GM21447 (cell line): ENCODE results near the gene CSRNP3.

Experiments
- ATAC-seq: cut with Tn5 transposase; IDR thresholded peaks from one replicate; pipeline ENCODE4 v1.9.1; 2021; ENCODE audit not compliant: unreplicated experiment

Gene CSRNP3

GRCh38 chr2:165470361-165470760, 863 bp downstream of the CSRNP3 start:
- ATAC-seq = no peak

GRCh38 chr2:165471349-165471950, 2.0 kb downstream of the CSRNP3 start:
- no peak for ATAC-seq

GRCh38 chr2:165472922-165473321, 3.4 kb downstream of the CSRNP3 start:
- ATAC-seq = no peak

- ATAC-seq = no peak
These were observed 5.2 kb downstream of the CSRNP3 start for GRCh38 chr2:165474619-165475276.

- no peak for ATAC-seq
These were observed 5.9 kb downstream of the CSRNP3 start for GRCh38 chr2:165475277-165476004.

- ATAC-seq = no peak
These were observed 10.4 kb downstream of the CSRNP3 start for GRCh38 chr2:165479856-165480255.

GRCh38 chr2:165494573-165494972, 25.1 kb downstream of the CSRNP3 start:
- no peak for ATAC-seq

GRCh38 chr2:165497659-165498317, 28.3 kb downstream of the CSRNP3 start:
- no peak for ATAC-seq

- ATAC-seq = no peak
These were observed 29.6 kb downstream of the CSRNP3 start for GRCh38 chr2:165499131-165499530.

GRCh38 chr2:165500001-165500400, 30.5 kb downstream of the CSRNP3 start:
- no peak for ATAC-seq

GRCh38 chr2:165500816-165501215, 31.3 kb downstream of the CSRNP3 start:
- no peak for ATAC-seq

GRCh38 chr2:165505514-165505913, 36.0 kb downstream of the CSRNP3 start:
- ATAC-seq = no peak

- no peak for ATAC-seq
These were observed 39.4 kb downstream of the CSRNP3 start for GRCh38 chr2:165508927-165509326.

GRCh38 chr2:165513479-165513878, 44.0 kb downstream of the CSRNP3 start:
- no peak for ATAC-seq

- no peak for ATAC-seq
These were observed 49.1 kb downstream of the CSRNP3 start for GRCh38 chr2:165518611-165519010.

- ATAC-seq = no peak
These were observed 53.2 kb downstream of the CSRNP3 start for GRCh38 chr2:165522719-165523118.

GRCh38 chr2:165524720-165525119, 55.2 kb downstream of the CSRNP3 start:
- ATAC-seq = no peak

- ATAC-seq = no peak
These were observed 59.2 kb downstream of the CSRNP3 start for GRCh38 chr2:165528691-165529090.

GRCh38 chr2:165529130-165529529, 59.6 kb downstream of the CSRNP3 start:
- ATAC-seq = no peak

GRCh38 chr2:165533331-165533730, 63.8 kb downstream of the CSRNP3 start:
- ATAC-seq = no peak

GRCh38 chr2:165535471-165535870, 66.0 kb downstream of the CSRNP3 start:
- no peak for ATAC-seq
